WERI-Rb-1 (cell line): ENCODE results near the gene EPHA7.

Experiments used
- DNase-seq: peaks from one replicate; pipeline ENCODE4 v3.0.0-alpha.2; 2020
- H3K27ac ChIP-seq: fragments of 250-450 bp; sonication (Bioruptor Pico); 2 replicates; pipeline ENCODE4 v1.5.1; 2020; ENCODE audit warnings: mild to moderate bottlenecking, moderate library complexity
- H3K27me3 ChIP-seq: fragments of 250-450 bp; sonication (Bioruptor Pico); 2 replicates; pipeline ENCODE4 v1.5.1; 2021; ENCODE audit warnings: mild to moderate bottlenecking, low read depth, moderate library complexity; ENCODE audit not compliant: insufficient read depth, severe bottlenecking
- H3K36me3 ChIP-seq: fragments of 250-450 bp; sonication (Bioruptor Pico); 2 replicates; pipeline ENCODE4 v1.5.1; 2020; ENCODE audit warnings: mild to moderate bottlenecking, moderate library complexity
- H3K4me3 ChIP-seq: 2 replicates; pipeline ENCODE4 v1.5.1; 2011; ENCODE audit warnings: low read depth, mild to moderate bottlenecking, control low read depth, low read length
- H3K9me3 ChIP-seq: fragments of 250-450 bp; sonication (Bioruptor Pico); 2 replicates; pipeline ENCODE4 v1.5.1; 2021; ENCODE audit warnings: mild to moderate bottlenecking, moderate library complexity; ENCODE audit not compliant: severe bottlenecking
- TF ChIP-seq, protein P1 (sequence below): IDR thresholded peaks from 2 replicates; pipeline ENCODE4 v1.5.1; 2011; ENCODE audit warnings: low read depth, mild to moderate bottlenecking, control low read depth, inconsistent platforms, low read length

The EPHA7 gene

DNA sequence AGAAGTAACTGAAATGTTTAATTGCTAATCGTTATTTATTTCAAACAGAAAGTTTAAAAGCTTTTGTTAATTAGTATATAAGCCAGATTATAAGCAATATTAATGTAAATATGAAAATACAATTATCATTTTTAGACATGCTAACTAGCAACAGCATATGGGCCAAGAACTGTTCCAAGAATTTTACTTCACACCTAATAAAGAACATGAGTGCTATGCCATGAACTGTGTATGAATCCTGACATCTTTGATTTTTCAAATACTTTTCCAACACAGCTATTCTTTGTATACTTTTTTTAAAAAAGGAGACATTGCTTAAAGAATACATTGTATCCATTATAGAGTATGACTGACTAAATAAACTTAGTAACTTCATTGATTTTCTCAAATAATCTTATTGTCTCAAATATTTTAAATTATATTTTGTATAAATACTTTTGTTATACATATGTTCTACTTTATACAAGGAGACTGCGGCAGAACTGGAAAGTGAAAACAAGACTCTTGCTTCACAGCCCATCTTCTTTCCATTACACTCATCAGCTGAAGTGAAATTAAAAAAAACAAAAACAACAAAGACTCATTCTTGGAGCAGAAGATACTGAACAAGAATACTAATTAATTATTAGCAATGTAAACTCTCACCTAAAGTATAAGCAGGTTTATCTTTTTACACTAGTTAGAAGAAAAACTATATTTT lies 89.9 kb downstream of the EPHA7 start:
- TF ChIP-seq, protein P1, sequence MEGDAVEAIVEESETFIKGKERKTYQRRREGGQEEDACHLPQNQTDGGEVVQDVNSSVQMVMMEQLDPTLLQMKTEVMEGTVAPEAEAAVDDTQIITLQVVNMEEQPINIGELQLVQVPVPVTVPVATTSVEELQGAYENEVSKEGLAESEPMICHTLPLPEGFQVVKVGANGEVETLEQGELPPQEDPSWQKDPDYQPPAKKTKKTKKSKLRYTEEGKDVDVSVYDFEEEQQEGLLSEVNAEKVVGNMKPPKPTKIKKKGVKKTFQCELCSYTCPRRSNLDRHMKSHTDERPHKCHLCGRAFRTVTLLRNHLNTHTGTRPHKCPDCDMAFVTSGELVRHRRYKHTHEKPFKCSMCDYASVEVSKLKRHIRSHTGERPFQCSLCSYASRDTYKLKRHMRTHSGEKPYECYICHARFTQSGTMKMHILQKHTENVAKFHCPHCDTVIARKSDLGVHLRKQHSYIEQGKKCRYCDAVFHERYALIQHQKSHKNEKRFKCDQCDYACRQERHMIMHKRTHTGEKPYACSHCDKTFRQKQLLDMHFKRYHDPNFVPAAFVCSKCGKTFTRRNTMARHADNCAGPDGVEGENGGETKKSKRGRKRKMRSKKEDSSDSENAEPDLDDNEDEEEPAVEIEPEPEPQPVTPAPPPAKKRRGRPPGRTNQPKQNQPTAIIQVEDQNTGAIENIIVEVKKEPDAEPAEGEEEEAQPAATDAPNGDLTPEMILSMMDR: no peak
- Histone ChIP-seq H3K27ac (no peak overlapping the region), H3K36me3 (no peaks in the 10 kb centered on the region), H3K27me3 (no peaks in the 10 kb centered on the region), H3K9me3 (no peaks in the 10 kb centered on the region), H3K4me3 (no peak overlapping the region)
- DNase-seq: no peak

DNA sequence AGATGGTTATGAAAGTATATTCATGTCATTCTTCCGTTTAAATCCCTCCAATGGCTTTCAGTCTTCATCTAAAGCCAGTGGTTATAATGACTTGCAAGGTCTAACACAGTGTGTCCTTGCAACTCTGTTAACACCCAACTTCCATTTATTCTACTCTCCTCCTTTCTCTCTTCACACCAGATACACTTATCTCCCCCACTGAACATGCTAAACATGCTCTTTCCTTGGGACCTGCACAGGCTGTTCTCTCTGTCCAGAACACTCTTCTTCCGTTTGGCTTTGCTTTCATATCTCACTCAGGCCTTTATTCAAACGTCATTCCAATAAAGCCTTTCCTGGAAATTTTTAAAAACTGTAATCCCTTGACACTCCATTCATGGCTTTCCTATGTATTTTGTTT lies 91.5 kb downstream of the EPHA7 start:
- H3K36me3 ChIP-seq: no peaks in the 10 kb centered on the region
- no peaks in the 10 kb centered on the region for H3K9me3 ChIP-seq
- no peak overlapping the region for H3K4me3 ChIP-seq
- H3K27ac ChIP-seq: no peak overlapping the region
- TF ChIP-seq, protein P1: no peak
- H3K27me3 ChIP-seq: no peaks in the 10 kb centered on the region
- DNase-seq: no peak

DNA sequence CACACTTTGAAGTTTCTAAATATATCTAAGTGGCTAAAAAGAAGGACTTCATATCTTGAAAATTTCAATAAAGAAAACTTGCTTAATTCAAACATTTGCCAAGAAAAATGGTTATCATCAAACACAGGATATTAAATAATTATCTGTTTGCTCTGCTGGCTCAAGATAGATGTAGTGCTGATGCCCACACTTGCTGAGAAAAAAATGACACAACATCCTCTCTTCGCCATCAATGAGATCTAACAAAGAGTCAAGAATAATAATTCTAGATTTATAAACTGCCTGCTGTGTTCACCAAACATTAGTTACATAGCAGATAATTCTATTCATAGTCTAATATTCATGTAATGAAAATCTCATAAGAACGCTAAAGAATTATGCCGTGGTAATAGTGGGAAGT lies 93.6 kb downstream of the EPHA7 start:
- H3K9me3 ChIP-seq: no peaks in the 10 kb centered on the region
- H3K27ac ChIP-seq: no peak overlapping the region
- H3K4me3 ChIP-seq: no peak overlapping the region
- TF ChIP-seq, protein P1: no peak
- H3K27me3 ChIP-seq: no peaks in the 10 kb centered on the region
- H3K36me3 ChIP-seq: no peaks in the 10 kb centered on the region
- DNase-seq: no peak

DNA sequence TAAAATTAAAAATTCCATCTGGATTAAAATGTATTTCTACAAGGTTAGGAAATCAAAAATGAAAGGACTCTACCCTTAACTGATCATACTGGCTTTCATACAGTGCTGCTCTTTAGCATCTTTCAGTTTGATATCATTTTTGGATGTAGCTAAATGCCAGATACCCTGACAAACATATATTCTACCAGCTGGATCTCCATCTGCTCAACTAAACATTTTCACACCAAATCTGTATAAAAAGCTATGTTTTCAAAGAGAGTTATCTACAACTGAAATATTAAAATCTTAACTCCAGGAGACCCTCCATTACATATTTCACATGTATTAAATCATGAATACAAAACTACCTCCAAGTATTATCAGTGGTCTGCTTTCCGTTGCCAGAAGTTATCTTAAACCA lies 95.7 kb downstream of the EPHA7 start:
- Histone ChIP-seq H3K27me3 (no peaks in the 10 kb centered on the region), H3K36me3 (no peaks in the 10 kb centered on the region), H3K9me3 (no peaks in the 10 kb centered on the region), H3K4me3 (no peak overlapping the region), H3K27ac (no peak overlapping the region)
- DNase-seq: no peak
- TF ChIP-seq, protein P1: no peak

DNA sequence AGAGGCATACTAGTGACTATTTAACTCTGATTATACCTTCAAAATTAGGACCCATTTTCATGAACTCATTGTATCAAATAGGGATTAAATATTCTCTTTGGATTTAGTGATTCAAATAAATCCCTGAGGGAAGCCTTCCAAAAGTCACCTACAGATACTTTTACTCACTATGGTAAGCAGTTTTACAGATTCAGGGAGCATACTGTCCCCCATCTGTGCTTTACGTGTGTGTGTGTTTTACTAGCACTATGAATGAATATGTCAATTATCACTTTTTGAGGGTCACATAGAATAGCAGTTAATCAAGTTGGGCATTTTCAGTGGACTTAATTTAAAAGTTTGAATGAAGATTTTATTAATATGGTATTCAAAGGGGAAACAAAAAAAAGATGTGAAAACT lies 96.7 kb downstream of the EPHA7 start:
- no peaks in the 10 kb centered on the region for H3K36me3 ChIP-seq
- H3K4me3 ChIP-seq: no peak overlapping the region
- DNase-seq: no peak
- H3K9me3 ChIP-seq: no peaks in the 10 kb centered on the region
- TF ChIP-seq, protein P1: no peak
- no peak overlapping the region for H3K27ac ChIP-seq
- no peaks in the 10 kb centered on the region for H3K27me3 ChIP-seq

DNA sequence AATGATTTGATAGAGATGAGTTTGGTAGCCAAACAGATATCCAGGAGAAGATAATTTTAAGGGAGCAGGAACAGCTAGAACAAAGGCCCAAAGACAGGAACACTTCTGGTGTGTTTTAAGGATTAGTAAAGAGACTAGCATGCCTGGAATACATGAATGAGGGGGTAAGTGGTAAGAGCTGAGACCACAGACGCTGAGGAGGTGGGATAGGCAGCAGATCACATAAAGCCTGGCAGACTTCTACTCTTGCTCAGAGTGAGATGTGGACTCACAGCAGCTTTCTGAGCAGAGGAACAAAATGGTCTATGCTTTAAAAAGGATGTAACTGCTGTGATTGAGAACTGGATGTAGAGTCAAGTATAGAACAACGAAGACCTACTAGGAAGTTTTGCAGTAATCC lies 100.1 kb downstream of the EPHA7 start:
- TF ChIP-seq, protein P1: no peak
- Histone ChIP-seq H3K27me3 (no peaks in the 10 kb centered on the region), H3K36me3 (no peaks in the 10 kb centered on the region), H3K4me3 (no peak overlapping the region), H3K27ac (no peak overlapping the region), H3K9me3 (no peaks in the 10 kb centered on the region)
- no peak for DNase-seq
